Measurements from ENCODE around the gene LOXHD1.

The LOXHD1 gene

DNA sequence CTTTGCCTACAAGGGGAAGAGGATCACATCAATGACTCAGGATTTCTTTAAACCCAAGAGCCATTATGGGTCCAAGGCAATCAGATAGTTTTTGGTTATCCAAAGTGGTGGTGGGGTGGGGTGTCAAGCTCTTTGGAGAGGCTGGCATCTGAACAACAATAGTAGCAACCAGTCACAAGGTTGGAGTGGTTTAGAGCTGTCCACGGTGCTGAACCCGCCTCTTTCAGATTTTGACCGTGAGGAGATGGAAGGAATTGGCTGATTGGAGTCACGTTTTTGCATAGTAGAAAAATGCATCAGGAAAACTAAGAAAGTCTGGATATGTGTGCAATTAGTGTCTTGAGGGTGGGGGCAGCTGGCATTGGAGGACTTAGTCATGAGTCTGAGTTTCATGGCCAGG, 159.9 kb downstream of the LOXHD1 start:
- POLR2A ChIA-PET, result no interaction called here
- Histone ChIP-seq H3K4me3 (ENCODE audit: low read depth, low read length) (no peak overlapping the region), H3K36me3 (ENCODE audit: control insufficient read depth in 2 of 2, insufficient read depth in 1 of 2, low read length in 2 of 2) (no peaks in the 10 kb centered on the region)

DNA sequence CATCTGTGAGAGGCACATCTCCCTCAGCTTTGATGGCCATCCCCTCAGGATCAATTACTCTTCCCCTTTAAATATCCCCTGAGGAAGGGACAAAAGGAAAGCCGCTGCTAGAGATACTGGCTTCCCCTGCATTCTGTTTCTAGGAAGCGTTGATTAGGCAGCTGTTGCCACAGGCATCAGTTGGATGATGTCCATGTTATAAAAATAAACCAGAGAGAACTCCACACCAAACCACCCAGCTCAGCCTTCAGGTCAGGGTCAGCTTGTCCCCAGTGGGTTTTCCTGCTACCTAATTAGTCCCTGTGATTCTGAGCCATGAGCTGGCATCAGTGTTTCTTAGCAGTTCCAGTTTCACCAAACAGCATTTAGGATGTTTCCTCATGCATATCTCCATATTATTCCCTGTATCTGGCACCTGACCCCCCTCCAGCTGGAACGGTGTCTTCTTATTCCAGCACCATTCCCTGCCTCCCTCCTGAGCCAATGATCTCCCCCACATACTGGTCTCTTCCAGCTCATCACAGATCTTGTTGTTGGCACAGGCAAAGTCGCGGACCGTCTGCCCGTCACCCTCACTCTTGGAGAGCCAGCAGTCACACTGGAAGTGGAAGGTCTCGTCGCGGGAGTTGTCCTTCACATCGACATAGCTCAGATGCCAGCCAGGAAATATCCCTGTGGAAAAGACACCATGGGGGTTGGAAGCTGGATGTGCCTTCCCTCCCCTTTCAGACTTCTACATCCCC, 168.4 kb downstream of the LOXHD1 start:
- Histone ChIP-seq H3K4me1 (ENCODE audit: control insufficient read depth, insufficient read depth, low read length) (no peaks in the 10 kb centered on the region), H3K27ac (ENCODE audit: extremely low read depth, low read depth, low read length) (no peak overlapping the region), H3K36me3 (ENCODE audit: control insufficient read depth in 2 of 2, insufficient read depth in 1 of 2, low read length in 2 of 2) (no peaks in the 10 kb centered on the region), H3K9me3 (ENCODE audit: control insufficient read depth, insufficient read depth, low read depth, low read length) (no peaks in the 10 kb centered on the region), H3K4me3 (ENCODE audit: low read depth, low read length) (no peak overlapping the region)
- ChIA-PET CTCF (interaction anchor here (0.6 to 0.7 kb wide), 3 partner anchors 10 to 207 kb away, joined by 3 to 5 read pairs (median 4); no protein-coding TSS in a partner anchor), POLR2A (no interaction called here)
- TF ChIP-seq MZF1 (tag by site-specific recombination; IDR thresholded peaks at IDR 0.05; ENCODE audit: borderline replicate concordance) (no peak), ZNF626 (tag by site-specific recombination; IDR thresholded peaks at IDR 0.05) (no peak), OVOL3 (tag by site-specific recombination; IDR thresholded peaks at IDR 0.05) (no peak), ZFP41 (tag by site-specific recombination; IDR thresholded peaks at IDR 0.05; ENCODE audit: borderline replicate concordance) (no peak), ZNF791 (tag by site-specific recombination; IDR thresholded peaks at IDR 0.05) (no peak), ZNF350 (tag by site-specific recombination; IDR thresholded peaks at IDR 0.05) (no peak), TCF7L2 (IDR thresholded peaks at IDR 0.05; ENCODE audit: borderline replicate concordance, low read depth, low read length) (no peak), ZNF175 (tag by site-specific recombination; IDR thresholded peaks at IDR 0.05) (no peak), ZNF610 (tag by site-specific recombination; IDR thresholded peaks at IDR 0.05; ENCODE audit: borderline replicate concordance) (no peak), ZNF670 (tag by site-specific recombination; IDR thresholded peaks at IDR 0.05; ENCODE audit: low read depth) (no peak), ZNF707 (tag by site-specific recombination; IDR thresholded peaks at IDR 0.05) (no peak), HIC1 (tag by site-specific recombination; IDR thresholded peaks at IDR 0.05) (no peak), ZNF704 (tag by site-specific recombination; IDR thresholded peaks at IDR 0.05) (no peak)
- TF ChIP-seq, protein P1, sequence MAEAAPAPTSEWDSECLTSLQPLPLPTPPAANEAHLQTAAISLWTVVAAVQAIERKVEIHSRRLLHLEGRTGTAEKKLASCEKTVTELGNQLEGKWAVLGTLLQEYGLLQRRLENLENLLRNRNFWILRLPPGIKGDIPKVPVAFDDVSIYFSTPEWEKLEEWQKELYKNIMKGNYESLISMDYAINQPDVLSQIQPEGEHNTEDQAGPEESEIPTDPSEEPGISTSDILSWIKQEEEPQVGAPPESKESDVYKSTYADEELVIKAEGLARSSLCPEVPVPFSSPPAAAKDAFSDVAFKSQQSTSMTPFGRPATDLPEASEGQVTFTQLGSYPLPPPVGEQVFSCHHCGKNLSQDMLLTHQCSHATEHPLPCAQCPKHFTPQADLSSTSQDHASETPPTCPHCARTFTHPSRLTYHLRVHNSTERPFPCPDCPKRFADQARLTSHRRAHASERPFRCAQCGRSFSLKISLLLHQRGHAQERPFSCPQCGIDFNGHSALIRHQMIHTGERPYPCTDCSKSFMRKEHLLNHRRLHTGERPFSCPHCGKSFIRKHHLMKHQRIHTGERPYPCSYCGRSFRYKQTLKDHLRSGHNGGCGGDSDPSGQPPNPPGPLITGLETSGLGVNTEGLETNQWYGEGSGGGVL (tag by site-specific recombination; IDR thresholded peaks at IDR 0.05), result no peak
- TF ChIP-seq, protein P2, sequence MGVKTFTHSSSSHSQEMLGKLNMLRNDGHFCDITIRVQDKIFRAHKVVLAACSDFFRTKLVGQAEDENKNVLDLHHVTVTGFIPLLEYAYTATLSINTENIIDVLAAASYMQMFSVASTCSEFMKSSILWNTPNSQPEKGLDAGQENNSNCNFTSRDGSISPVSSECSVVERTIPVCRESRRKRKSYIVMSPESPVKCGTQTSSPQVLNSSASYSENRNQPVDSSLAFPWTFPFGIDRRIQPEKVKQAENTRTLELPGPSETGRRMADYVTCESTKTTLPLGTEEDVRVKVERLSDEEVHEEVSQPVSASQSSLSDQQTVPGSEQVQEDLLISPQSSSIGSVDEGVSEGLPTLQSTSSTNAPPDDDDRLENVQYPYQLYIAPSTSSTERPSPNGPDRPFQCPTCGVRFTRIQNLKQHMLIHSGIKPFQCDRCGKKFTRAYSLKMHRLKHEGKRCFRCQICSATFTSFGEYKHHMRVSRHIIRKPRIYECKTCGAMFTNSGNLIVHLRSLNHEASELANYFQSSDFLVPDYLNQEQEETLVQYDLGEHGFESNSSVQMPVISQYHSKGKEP (tag by site-specific recombination; IDR thresholded peaks at IDR 0.05), result no peak

More for the DNA sequence above, 159.9 kb downstream of the LOXHD1 start:
- no peak overlapping the region for H3K27ac ChIP-seq (ENCODE audit: extremely low read depth, low read depth, low read length)
- H3K4me1 ChIP-seq (ENCODE audit: control insufficient read depth, insufficient read depth, low read length), result no peaks in the 10 kb centered on the region
- H3K9me3 ChIP-seq (ENCODE audit: control insufficient read depth, insufficient read depth, low read depth, low read length), result no peaks in the 10 kb centered on the region
- peak; percentile 93 for TF ChIP-seq REST (tag by site-specific recombination; IDR thresholded peaks at IDR 0.05)
- TF ChIP-seq ZNF677 (tag by site-specific recombination; IDR thresholded peaks at IDR 0.05), result no peak
- CTCF ChIA-PET, result interaction anchor here (0.6 kb wide), 2 partner anchors 30 to 285 kb away, joined by 3 to 5 read pairs; no protein-coding TSS in a partner anchor

Data from HEK293 (cell line).